ENCODE data around the gene ZDHHC1. TPM values are rescaled to one million over a fixed set of nuclear protein-coding genes. Genes with fewer than 3 reads are reported as not detected.

Gene ZDHHC1
- 4.1 TPM for polyA plus RNA-seq (2013, experiment 1 of 2)
- 4.7 TPM for polyA plus RNA-seq (2013, experiment 2 of 2)

- peak within 1 kb of the TSS; percentile 47 for H2BK120ac ChIP-seq (ENCODE audit: low read depth, low read length)
- H3K14ac ChIP-seq (ENCODE audit: low read length), result peak within 1 kb of the TSS; percentile 43
- peak within 1 kb of the TSS; percentile 87 for H3K4me2 ChIP-seq (ENCODE audit: insufficient read depth, low read length, poor library complexity, severe bottlenecking)
- no peaks in the 10 kb centered on the region for H3K36me3 ChIP-seq (replicated peaks in 1 of 2; ENCODE audit: control insufficient read depth in 2 of 2, insufficient read depth in 2 of 2, low read length in 2 of 2)
- H4K8ac ChIP-seq (ENCODE audit: low read depth, low read length), result no peak within 1 kb of the TSS
- no peaks in the 10 kb centered on the region for H3K9me3 ChIP-seq (replicated peaks in 1 of 2; ENCODE audit: control insufficient read depth in 2 of 2, insufficient read depth in 1 of 2, low read depth in 1 of 2, low read length in 2 of 2)
- no peak within 1 kb of the TSS for H2BK12ac ChIP-seq (ENCODE audit: low read length)
- peak within 1 kb of the TSS; percentile 94 for H3K18ac ChIP-seq (ENCODE audit: low read length)
- H3K27ac ChIP-seq (replicated peaks; ENCODE audit: low read length), result no peak within 1 kb of the TSS
- peak within 1 kb of the TSS; percentile 23 for H2AK5ac ChIP-seq (ENCODE audit: low read depth, low read length)
- no CpG with 5 or more reads among the region's 73 CpGs for WGBS, 2 donors (ENCODE audit: extremely low coverage in 2 of 2, insufficient read length in 2 of 2, insufficient replicate concordance in 1 of 2)
- no peaks in the 10 kb centered on the region for H3K79me1 ChIP-seq (ENCODE audit: low read depth, low read length)
- no peak within 1 kb of the TSS for H3K4ac ChIP-seq (ENCODE audit: low read length)
- peak within 1 kb of the TSS; percentile 94 for H2AFZ ChIP-seq (ENCODE audit: low read length)
- H3K27me3 ChIP-seq (ENCODE audit: control insufficient read depth in 3 of 3, insufficient read depth in 3 of 3, low read depth in 1 of 3, low read length in 3 of 3), result no peaks in the 10 kb centered on the region
- H2BK15ac ChIP-seq (ENCODE audit: low read length), result peak within 1 kb of the TSS; percentile 55
- no peak within 1 kb of the TSS for H2BK5ac ChIP-seq (ENCODE audit: low read length)
- peak; percentile 69 for DNase-seq (ENCODE audit: low spot score)
- H3K9ac ChIP-seq (ENCODE audit: low read depth, low read length, poor library complexity), result peak within 1 kb of the TSS; percentile 95
- no peak within 1 kb of the TSS for H4K91ac ChIP-seq (ENCODE audit: low read depth, low read length, poor library complexity)
- peak within 1 kb of the TSS; percentile 56 for H3K23ac ChIP-seq (ENCODE audit: low read depth, low read length, poor library complexity)
- peaks cover 0 to 8% of the 10 kb centered on the region in 2 donors for H3K4me1 ChIP-seq (ENCODE audit: control insufficient read depth in 2 of 2, insufficient read depth in 1 of 2, low read depth in 1 of 2, low read length in 2 of 2)
- peak within 1 kb of the TSS; percentile 63 to 93 for H3K4me3 ChIP-seq (ENCODE audit: low read length in 2 of 2)
Observed at GRCh38 chr16:67415872-67416793, at the start of gene ZDHHC1. Gene ZDHHC1, minus strand, starts transcription at chr16:67416477. Its CDS starts 8,702 bp downstream, at chr16:67407775.

- peak overlapping the region; percentile 47 for H2AK5ac ChIP-seq (ENCODE audit: low read depth, low read length)
- no peak overlapping the region for H2BK120ac ChIP-seq (ENCODE audit: low read depth, low read length)
- no peak overlapping the region for H3K4me2 ChIP-seq (ENCODE audit: insufficient read depth, low read length, poor library complexity, severe bottlenecking)
- no peak overlapping the region for H3K14ac ChIP-seq (ENCODE audit: low read length)
- no peaks in the 10 kb centered on the region for H3K27me3 ChIP-seq (ENCODE audit: control insufficient read depth in 3 of 3, insufficient read depth in 3 of 3, low read depth in 1 of 3, low read length in 3 of 3)
- no peak overlapping the region for H3K4ac ChIP-seq (ENCODE audit: low read length)
- no peak overlapping the region for H3K23ac ChIP-seq (ENCODE audit: low read depth, low read length, poor library complexity)
- no peak overlapping the region for H3K4me3 ChIP-seq (ENCODE audit: low read length in 2 of 2)
- no CpG with 5 or more reads among the region's 2 CpGs for WGBS, 2 donors (ENCODE audit: extremely low coverage in 2 of 2, insufficient read length in 2 of 2, insufficient replicate concordance in 1 of 2)
- no peak overlapping the region for H2BK15ac ChIP-seq (ENCODE audit: low read length)
- peaks cover 4 to 5% of the 10 kb centered on the region in 2 donors for H3K4me1 ChIP-seq (ENCODE audit: control insufficient read depth in 2 of 2, insufficient read depth in 1 of 2, low read depth in 1 of 2, low read length in 2 of 2)
- no peak overlapping the region for H3K18ac ChIP-seq (ENCODE audit: low read length)
- no peak overlapping the region for H2BK5ac ChIP-seq (ENCODE audit: low read length)
- H2AFZ ChIP-seq (ENCODE audit: low read length), result no peak overlapping the region
- H2BK12ac ChIP-seq (ENCODE audit: low read length), result no peak overlapping the region
- no peak overlapping the region for H4K91ac ChIP-seq (ENCODE audit: low read depth, low read length, poor library complexity)
- no peak overlapping the region for H3K9ac ChIP-seq (ENCODE audit: low read depth, low read length, poor library complexity)
- no peak overlapping the region for H3K27ac ChIP-seq (replicated peaks; ENCODE audit: low read length)
- H3K9me3 ChIP-seq (replicated peaks in 1 of 2; ENCODE audit: control insufficient read depth in 2 of 2, insufficient read depth in 1 of 2, low read depth in 1 of 2, low read length in 2 of 2), result no peaks in the 10 kb centered on the region
- H4K8ac ChIP-seq (ENCODE audit: low read depth, low read length), result no peak overlapping the region
- peaks cover 0 to 4% of the 10 kb centered on the region in 2 donors for H3K36me3 ChIP-seq (replicated peaks in 1 of 2; ENCODE audit: control insufficient read depth in 2 of 2, insufficient read depth in 2 of 2, low read length in 2 of 2)
- H3K79me1 ChIP-seq (ENCODE audit: low read depth, low read length), result peaks cover 3% of the 10 kb centered on the region
- no peak for DNase-seq (ENCODE audit: low spot score)
Observed at GRCh38 chr16:67464565-67464964, 48.3 kb upstream of the ZDHHC1 start.

- Histone ChIP-seq H3K4me2 (ENCODE audit: insufficient read depth, low read length, poor library complexity, severe bottlenecking) (no peak overlapping the region), H3K23ac (ENCODE audit: low read depth, low read length, poor library complexity) (no peak overlapping the region), H3K9me3 (replicated peaks in 1 of 2; ENCODE audit: control insufficient read depth in 2 of 2, insufficient read depth in 1 of 2, low read depth in 1 of 2, low read length in 2 of 2) (no peaks in the 10 kb centered on the region), H2BK120ac (ENCODE audit: low read depth, low read length) (no peak overlapping the region), H3K14ac (ENCODE audit: low read length) (no peak overlapping the region), H2AFZ (ENCODE audit: low read length) (no peak overlapping the region), H3K79me1 (ENCODE audit: low read depth, low read length) (peaks cover 6% of the 10 kb centered on the region), H3K18ac (ENCODE audit: low read length) (no peak overlapping the region), H4K91ac (ENCODE audit: low read depth, low read length, poor library complexity) (no peak overlapping the region), H2AK5ac (ENCODE audit: low read depth, low read length) (no peak overlapping the region), H3K4me3 (ENCODE audit: low read length in 2 of 2) (no peak overlapping the region), H2BK12ac (ENCODE audit: low read length) (no peak overlapping the region), H3K9ac (ENCODE audit: low read depth, low read length, poor library complexity) (no peak overlapping the region), H3K27ac (replicated peaks; ENCODE audit: low read length) (no peak overlapping the region), H2BK15ac (ENCODE audit: low read length) (no peak overlapping the region), H3K4ac (ENCODE audit: low read length) (no peak overlapping the region), H2BK5ac (ENCODE audit: low read length) (no peak overlapping the region), H3K36me3 (replicated peaks in 1 of 2; ENCODE audit: control insufficient read depth in 2 of 2, insufficient read depth in 2 of 2, low read length in 2 of 2) (peaks cover 0 to 4% of the 10 kb centered on the region in 2 donors), H3K27me3 (ENCODE audit: control insufficient read depth in 3 of 3, insufficient read depth in 3 of 3, low read depth in 1 of 3, low read length in 3 of 3) (no peaks in the 10 kb centered on the region), H4K8ac (ENCODE audit: low read depth, low read length) (no peak overlapping the region), H3K4me1 (ENCODE audit: control insufficient read depth in 2 of 2, insufficient read depth in 1 of 2, low read depth in 1 of 2, low read length in 2 of 2) (peaks cover 4 to 5% of the 10 kb centered on the region in 2 donors)
- WGBS, 2 donors (ENCODE audit: extremely low coverage in 2 of 2, insufficient read length in 2 of 2, insufficient replicate concordance in 1 of 2), result no CpG with 5 or more reads among the region's 4 CpGs
- no peak for DNase-seq (ENCODE audit: low spot score)
Observed at GRCh38 chr16:67463691-67464090, 47.4 kb upstream of the ZDHHC1 start.

GRCh38 chr16:67463059-67463458 lies 46.8 kb upstream of the ZDHHC1 start:
- no peak overlapping the region for H3K4me3 ChIP-seq (ENCODE audit: low read length in 2 of 2)
- peaks cover 0 to 4% of the 10 kb centered on the region in 2 donors for H3K36me3 ChIP-seq (replicated peaks in 1 of 2; ENCODE audit: control insufficient read depth in 2 of 2, insufficient read depth in 2 of 2, low read length in 2 of 2)
- H2BK12ac ChIP-seq (ENCODE audit: low read length), result no peak overlapping the region
- H3K4me2 ChIP-seq (ENCODE audit: insufficient read depth, low read length, poor library complexity, severe bottlenecking), result no peak overlapping the region
- no peak overlapping the region for H3K14ac ChIP-seq (ENCODE audit: low read length)
- no peak overlapping the region for H3K4ac ChIP-seq (ENCODE audit: low read length)
- H2BK5ac ChIP-seq (ENCODE audit: low read length), result no peak overlapping the region
- no peaks in the 10 kb centered on the region for H3K9me3 ChIP-seq (replicated peaks in 1 of 2; ENCODE audit: control insufficient read depth in 2 of 2, insufficient read depth in 1 of 2, low read depth in 1 of 2, low read length in 2 of 2)
- H2BK15ac ChIP-seq (ENCODE audit: low read length), result no peak overlapping the region
- H2AFZ ChIP-seq (ENCODE audit: low read length), result no peak overlapping the region
- H3K4me1 ChIP-seq (ENCODE audit: control insufficient read depth in 2 of 2, insufficient read depth in 1 of 2, low read depth in 1 of 2, low read length in 2 of 2), result peaks cover 4 to 5% of the 10 kb centered on the region in 2 donors
- no peak overlapping the region for H3K18ac ChIP-seq (ENCODE audit: low read length)
- H2AK5ac ChIP-seq (ENCODE audit: low read depth, low read length), result no peak overlapping the region
- H3K27me3 ChIP-seq (ENCODE audit: control insufficient read depth in 3 of 3, insufficient read depth in 3 of 3, low read depth in 1 of 3, low read length in 3 of 3), result no peaks in the 10 kb centered on the region
- WGBS, 2 donors (ENCODE audit: extremely low coverage in 2 of 2, insufficient read length in 2 of 2, insufficient replicate concordance in 1 of 2), result no CpG with 5 or more reads among the region's 5 CpGs
- no peak overlapping the region for H4K91ac ChIP-seq (ENCODE audit: low read depth, low read length, poor library complexity)
- H3K79me1 ChIP-seq (ENCODE audit: low read depth, low read length), result peaks cover 6% of the 10 kb centered on the region
- H4K8ac ChIP-seq (ENCODE audit: low read depth, low read length), result no peak overlapping the region
- no peak for DNase-seq (ENCODE audit: low spot score)
- H2BK120ac ChIP-seq (ENCODE audit: low read depth, low read length), result no peak overlapping the region
- no peak overlapping the region for H3K27ac ChIP-seq (replicated peaks; ENCODE audit: low read length)
- H3K23ac ChIP-seq (ENCODE audit: low read depth, low read length, poor library complexity), result no peak overlapping the region
- no peak overlapping the region for H3K9ac ChIP-seq (ENCODE audit: low read depth, low read length, poor library complexity)

All from neuronal stem cell (in vitro differentiated cells).